Measurements from ENCODE around the gene MYL10. TPM values are rescaled to one million over a fixed set of nuclear protein-coding genes. Genes with fewer than 3 reads are reported as not detected.

MYL10 gene
- total RNA-seq: not detected
- long read RNA-seq: 0 reads

DNA sequence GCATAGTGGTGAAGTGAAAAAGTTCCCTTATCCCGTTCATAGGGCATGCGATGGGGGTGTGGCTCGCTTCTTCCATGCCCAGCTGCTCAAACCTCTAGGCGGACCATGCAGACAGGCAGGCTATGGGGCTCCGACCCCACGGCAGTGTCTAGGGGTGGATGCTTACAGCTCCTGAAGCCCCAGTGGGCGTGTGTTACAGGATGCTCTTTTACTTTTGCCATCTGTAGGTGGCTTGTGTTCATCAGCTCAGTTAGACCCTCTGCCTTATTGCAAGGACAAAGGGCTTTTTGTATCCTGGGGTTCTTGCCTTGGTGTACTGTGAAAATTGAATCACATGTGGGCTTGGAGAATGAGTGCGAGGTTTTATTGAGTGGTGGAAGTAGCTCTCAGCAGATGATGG, at the start of gene MYL10:
TSS of gene MYL10 (minus strand) at position 126 of the 400 bp plus-strand sequence. CDS start 178 bp downstream, outside the sequence.
- DNase-seq (ENCODE audit: low spot score): no peak

DNA sequence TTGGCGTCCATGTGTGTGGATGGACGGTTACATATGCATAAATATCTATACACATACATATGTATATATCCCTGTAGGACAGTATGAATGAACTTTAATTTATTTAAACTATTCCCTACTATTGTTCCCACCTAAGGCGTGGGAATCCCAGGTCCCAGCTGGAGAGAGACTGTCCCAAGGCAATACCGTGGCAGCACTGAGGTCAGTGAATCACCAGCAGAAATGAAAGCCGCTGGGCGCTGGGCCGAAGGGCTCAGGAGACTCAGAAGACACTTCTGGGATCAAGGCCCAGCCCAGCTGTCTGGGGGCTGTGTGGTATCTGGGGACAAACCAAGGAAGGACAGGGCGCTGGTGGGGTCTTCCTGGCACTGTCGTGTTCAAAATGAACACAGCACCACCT, 49.6 kb upstream of the MYL10 start:
- DNase-seq (ENCODE audit: low spot score): no peak

DNA sequence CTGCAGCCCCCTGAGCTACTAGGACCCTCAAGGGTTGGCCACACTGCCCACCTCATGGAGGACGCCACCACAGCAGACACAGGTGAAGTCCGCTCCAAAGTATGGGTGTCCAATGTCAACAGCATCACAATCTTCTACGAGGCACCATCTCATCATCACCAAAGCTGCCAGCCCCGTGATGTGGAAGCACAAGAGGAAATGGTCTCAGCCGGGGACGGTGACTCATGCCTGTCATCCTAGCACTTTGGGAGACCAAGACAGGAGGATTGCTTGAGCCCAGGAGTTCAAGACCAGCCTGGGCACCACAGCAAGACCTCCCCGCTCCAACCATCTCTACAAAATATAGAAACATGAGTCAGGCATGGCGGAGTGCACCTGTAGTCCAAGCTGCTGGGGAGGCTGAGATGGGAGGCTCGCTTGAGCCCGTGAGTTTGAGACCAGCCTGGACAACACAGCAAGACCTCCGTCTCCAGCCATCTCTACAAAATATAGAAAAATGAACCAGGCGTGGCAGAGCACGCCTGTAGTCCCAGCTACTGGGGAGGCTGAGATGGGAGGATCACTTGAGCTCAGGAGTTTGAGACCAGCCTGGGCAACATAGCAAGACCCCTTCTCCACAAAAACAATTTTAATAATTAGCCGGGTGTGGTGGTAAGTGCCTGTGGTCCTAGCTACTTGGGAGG, 48.8 kb upstream of the MYL10 start:
- DNase-seq (ENCODE audit: low spot score): no peak

DNA sequence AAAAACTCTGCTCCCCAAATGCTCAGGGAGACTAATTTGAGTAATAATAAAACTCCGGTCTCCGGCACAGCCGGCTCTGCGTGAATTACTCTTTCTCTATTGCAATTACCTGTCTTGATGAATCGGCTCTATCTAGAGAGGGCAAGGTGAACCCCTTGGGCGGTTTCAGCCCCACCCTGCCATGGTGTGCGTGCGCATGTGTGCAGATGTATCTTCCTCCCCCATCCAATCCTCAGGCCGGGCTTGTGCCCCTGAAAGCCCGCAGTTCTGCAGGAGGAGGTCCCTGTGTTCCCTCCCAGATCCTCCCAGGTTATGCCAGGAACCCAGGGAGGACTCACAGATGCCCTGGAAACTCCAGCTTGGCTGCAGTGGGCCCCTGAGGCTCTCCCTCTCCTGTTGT, 48.3 kb upstream of the MYL10 start:
- no peak for DNase-seq (ENCODE audit: low spot score)

DNA sequence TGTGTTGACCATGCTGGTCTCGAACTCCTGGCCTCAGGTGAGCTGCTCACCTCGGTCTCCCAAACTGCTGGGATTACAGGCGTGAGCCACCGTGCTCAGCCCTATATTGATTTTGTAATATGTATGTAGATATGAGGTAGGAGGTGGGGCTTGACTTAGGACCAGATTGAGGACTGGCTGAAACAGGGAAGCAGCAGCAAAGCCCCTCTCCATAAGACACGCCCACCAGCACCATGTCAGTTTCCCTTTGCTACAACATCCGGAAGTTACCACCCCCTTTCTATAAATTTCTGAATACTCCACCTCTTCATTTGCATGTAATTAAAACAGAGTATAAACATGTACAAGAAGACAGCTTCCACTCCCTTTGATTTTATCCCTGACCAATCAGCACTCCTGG, 47.9 kb upstream of the MYL10 start:
- no peak for DNase-seq (ENCODE audit: low spot score)

DNA sequence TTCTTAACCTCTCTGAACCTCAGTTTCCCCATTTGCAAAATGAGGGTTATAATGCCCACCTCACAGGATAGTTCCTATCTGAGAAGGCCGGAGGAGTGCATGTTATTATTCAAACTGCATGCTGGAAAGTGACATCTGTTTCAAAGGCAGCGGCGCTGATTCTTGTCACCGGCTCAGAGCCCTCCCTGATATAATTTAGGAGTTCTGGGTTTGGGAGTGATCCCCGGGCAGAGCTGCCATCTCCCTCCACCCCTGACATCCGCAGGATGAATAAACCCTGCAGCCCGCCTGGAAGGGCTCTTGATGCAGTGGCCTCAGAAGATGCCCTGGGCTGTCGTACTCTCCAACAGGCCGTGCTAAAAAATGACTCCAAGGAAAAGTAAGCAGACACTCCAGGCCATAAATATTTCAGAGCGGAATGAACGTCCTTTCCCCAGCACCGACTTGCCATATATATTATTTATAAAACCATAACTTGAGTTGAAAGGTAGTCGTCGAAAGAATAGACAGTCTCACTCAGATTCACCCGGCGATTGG, 47.0 kb upstream of the MYL10 start:
- DNase-seq (ENCODE audit: low spot score): no peak

DNA sequence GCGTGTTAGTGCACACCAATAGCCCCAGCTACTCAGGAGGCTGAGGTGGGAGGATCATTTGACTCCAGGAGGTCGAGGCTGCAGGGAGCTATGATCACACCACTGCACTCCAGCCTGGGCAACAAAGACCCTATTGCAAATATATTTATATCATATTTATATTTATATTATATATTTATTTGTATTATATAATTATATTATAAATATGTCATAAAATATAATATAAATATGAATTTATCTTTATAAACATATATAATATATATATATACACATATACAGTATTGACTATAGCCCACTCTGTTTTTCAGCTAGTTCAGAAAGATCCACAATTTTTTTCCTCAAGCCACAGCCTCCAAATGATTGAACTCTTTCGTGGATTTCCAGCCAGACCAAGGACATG, 45.3 kb upstream of the MYL10 start:
- no peak for DNase-seq (ENCODE audit: low spot score)

DNA sequence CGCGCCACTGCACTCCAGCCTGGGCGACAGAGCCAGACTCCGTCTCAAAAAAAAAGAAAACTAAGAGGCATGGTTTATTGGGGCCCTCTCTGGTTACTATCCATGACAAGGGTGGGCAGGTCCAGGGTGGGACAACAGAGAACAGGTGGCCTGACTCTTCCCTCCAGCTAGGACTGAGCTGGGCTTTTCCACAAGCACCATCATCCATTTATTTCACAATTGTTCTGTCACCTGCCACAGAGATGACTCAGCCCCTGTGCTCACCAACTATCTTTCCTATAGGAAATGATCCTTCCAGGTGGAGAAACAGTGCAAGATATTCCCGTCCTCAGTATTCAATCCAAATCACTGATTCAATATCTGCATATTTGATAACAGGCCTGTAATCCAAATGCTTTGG, 44.9 kb upstream of the MYL10 start:
- DNase-seq (ENCODE audit: low spot score): no peak

DNA sequence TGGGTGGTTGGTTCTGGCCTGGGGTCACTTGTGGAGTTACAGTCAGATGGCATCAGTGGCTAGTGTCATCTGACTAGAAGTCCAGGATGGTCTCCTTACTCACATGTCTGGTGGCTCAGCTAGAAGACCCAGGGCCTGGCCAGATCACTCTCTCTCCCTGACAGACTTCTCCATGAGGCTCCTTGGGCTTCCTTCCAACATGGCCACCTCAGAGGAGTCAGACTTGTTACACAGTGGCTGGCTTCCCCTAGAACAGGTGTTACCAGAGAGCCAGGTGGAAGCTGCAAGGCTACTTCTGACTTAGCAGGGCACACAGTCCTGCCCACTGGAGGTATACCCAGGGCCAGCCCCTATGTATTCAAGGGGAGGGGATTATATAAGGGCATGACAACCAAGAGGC, 44.2 kb upstream of the MYL10 start:
- DNase-seq (ENCODE audit: low spot score): no peak

DNA sequence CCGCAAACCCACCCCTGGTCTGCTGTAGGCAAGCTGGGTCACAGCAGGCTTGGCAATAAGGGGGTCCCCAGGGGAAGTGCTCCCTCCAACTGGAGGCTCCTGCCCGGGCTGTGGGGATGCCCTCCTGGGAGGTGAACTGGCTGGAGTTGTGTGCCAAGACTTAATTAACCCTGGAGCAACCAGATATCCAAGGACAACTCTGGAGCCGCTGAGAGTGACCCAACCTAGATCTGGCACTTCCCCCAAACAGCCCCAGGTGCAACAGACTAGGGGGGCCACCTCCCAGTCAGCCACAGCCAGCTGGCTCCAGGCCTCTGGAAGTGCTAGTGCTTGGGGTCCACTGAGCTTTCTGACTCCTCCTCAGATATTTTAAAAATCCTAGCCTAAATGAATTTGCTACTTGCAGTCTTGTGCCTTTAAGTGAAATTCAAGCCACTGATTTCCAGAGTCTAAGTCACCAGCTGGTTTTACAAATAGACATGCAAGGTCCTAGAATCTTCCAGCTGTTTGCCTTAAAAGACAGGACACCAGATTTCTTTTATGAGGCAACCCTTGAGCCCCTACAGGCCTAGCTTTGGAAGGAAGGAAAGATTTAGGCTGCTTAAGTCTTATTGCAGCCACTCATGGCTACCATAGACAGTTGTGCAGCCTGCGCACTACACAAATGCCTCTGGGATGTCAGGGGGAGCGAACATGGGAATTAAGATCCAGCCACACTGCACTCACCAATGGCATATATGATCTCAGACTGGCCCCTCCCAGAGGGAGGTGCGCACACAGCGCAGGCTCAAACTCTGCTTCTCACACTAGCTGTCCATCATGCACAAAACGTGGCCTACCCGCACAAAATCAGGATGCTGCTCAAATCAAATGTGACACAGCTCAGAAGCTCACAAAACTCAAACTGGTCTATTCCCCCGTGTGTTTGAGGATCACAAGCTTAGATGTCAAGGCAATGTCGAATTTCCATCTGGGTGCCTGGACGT, 42.6 kb upstream of the MYL10 start:
- DNase-seq (ENCODE audit: low spot score): no peak

DNA sequence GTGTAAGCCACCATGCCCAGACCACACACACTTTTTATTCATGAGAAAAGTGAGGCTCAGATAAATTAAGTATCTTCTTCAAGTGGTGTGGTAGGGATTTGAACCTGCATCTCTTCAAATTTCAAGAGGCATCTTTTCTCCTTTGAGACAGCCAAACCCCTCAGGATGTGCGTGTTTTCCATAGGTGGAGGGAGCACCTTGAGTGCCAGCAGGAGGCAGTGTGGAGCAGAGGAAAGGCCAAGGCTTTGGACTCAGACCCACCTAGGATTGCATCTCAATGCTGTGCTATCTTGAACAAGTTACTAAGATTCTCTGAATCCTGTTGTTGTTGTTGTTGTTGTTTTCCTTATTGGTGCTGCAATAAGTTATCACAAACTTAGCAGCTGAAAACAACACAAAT, 40.2 kb upstream of the MYL10 start:
- no peak for DNase-seq (ENCODE audit: low spot score)

DNA sequence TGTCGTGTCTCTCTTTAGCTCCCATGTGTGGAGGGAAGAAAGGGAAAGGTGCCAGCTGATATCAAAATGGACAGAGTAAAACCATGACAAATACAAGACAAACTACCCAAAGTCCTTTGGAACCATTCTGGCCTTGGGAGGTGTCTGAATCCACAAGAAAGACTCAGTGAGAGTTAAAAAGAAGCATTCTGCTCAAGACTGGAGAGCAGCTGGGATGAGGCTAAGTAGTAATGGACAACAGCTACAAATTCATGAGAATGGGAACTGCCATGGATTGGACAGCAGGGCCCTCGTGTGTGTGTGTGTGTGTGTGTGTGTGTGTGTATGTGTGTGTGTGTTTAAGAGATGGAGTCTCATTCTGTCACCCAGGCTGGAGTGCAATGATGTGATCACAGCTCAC, 39.6 kb upstream of the MYL10 start:
- no peak for DNase-seq (ENCODE audit: low spot score)

DNA sequence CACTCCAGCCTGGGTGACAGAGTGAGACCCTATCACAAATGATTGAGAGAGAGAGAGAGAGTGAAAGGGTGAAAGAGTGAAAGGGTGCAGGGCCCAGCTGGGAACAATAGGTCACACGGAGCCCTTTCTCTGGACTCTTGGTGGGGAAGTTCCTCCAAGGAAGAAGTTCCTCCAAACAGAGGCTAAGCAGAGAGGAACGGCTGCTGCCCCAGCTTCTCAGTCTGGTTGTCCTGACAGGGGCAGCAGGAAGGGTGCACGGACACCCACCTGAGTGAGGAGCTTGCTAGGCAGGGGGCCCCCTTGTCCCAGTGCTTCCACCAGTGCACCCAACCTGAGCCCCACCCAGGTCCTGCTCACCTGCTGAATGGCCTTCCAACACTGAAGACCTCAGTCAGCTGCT, 38.8 kb upstream of the MYL10 start:
- DNase-seq (ENCODE audit: low spot score): no peak

DNA sequence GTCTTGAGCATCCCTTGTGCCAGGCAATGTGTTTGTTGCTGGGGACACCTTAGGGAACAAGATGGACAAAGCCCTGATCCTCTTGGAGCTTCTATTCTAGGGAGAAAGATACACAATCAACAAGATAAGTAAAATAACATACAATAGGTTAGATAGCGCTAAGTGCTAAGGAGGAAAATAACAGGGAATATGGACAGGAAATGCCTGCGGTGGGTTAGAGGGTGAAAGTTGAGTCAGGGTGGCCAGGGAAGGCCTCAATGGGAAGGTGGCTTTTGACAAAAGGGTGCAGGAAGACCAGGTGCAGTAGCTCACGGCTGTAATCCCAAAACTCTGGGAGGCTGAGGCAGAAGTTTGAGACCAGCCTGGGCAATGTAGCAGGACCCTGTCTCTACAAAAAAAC, 38.3 kb upstream of the MYL10 start:
- DNase-seq (ENCODE audit: low spot score): no peak

DNA sequence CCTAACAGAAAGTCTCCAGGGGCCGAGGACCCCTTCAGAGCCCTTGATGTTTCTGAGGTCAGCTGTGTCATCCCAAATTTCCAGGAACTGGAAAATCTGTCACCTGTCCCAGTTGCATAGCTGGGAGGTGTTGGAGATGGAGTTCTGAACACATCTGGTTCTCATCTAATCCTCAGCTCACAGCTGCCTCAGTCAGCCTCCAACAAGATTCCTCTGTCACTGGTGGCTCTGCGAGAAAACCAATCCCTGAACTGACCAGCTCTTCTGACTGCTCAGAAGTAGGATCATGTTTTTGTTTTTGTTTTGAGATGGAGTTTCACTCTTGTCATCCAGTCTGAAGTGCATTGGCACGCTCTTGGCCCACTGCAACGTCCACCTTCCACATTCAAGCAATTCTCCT, 37.6 kb upstream of the MYL10 start:
- no peak for DNase-seq (ENCODE audit: low spot score)

DNA sequence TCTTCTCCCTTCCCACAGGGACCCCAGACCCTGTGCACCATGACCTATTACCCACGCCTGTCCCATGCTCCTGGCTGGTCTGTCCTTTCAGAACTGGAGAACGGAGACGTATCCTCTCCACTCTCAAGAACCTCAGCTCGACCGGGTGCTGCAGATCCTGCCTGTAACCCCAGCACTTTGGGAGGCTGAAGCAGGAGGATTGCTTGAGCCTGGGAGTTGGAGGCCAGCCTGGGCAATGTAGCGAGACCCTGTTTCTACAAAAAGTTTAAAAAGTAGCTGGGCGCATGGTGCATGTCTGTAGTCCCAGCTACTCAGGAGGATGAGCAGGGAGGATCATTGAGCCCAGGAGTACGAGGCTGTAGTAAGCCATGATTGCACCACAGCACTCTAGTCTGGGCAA, 37.2 kb upstream of the MYL10 start:
- no peak for DNase-seq (ENCODE audit: low spot score)

DNA sequence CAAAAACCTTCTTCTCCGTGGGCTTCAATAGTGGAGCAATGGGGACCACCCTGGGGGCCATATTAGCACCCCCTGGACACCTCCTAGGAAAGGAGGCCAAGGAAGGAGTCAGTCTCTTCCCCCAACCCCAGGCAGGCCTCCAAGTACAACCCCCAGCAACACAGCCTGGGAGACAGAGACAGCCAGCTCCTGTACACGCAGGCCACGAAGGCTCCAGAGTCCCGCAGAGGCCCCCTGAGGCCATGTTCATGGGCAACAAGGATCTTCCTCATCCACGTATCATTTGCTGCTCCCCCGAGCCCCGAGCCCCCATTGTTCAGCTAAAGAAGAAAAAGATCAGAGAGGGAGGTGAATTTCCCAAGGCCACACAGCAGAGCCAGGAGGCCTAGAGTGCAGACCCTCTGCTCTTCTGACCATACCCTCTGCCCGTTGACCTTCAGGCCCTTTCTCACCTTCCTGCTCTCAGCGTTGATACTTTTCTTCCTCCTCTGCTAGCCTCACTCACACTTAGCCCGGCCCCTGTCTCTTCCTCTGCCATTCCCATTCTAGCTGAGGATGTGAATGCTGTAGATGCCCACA, 35.9 kb upstream of the MYL10 start:
- no peak for DNase-seq (ENCODE audit: low spot score)

DNA sequence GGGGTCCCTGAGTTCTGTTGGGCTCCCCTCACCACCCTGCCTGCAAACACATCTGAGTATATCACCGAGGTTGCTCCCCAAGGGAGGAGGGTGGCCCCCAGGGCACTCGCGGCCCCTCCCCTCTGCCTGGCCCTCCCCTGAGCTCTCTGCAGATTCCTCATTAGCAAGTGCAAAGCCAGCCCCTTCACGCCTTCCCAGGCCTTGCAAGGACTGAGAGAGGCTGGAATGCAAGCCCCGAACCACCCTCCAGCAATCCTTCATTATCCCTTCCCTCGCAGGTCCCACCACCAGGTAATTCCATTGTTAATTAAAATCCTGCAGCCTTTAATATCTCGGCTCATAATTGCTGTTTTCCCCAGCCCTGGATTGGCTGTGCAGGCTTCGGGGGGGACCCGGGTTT, 35.3 kb upstream of the MYL10 start:
- no peak for DNase-seq (ENCODE audit: low spot score)

DNA sequence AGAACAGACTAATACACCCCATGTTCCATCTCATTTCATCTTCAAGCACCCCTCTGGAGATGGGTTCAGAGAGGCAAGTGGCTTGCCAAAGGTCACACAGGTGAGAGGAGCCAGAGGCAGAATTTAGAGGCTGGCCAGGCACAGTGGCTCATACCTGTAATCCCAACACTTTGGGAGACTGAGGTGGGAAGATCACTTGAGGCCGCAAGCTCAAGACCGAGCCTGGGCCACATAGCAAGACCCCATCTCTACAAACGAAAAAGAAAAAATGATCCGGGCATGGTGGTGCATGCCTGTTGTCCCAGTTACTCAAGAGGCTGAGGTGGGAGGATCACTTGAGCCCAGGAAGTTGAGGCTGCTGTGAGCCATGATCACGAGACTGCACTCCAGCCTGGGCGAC, 34.7 kb upstream of the MYL10 start:
- no peak for DNase-seq (ENCODE audit: low spot score)

DNA sequence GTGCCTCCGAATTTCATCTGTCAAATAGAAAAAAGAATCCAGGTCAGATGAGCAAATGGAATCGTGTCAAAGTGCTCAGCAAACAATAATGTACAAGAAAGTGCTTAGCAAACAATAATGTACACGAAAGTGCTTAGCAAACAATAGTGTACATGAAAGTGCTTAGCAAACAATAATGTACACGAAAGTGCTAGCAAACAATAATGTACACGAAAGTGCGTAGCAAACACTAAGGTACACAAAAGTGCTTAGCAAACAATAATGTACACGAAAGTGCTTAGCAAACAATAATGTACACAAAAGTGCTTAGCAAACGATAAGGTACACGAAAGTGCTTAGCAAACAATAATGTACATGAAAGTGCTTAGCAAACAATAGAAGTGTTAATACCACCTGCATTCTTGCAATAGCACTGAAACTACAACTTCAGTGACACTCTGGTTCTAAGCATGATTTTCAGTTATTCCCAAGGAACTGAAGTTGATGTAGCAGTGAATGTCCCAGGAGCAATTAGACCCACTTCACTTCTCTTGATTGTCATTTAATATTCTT, 33.4 kb upstream of the MYL10 start:
- no peak for DNase-seq (ENCODE audit: low spot score)

DNA sequence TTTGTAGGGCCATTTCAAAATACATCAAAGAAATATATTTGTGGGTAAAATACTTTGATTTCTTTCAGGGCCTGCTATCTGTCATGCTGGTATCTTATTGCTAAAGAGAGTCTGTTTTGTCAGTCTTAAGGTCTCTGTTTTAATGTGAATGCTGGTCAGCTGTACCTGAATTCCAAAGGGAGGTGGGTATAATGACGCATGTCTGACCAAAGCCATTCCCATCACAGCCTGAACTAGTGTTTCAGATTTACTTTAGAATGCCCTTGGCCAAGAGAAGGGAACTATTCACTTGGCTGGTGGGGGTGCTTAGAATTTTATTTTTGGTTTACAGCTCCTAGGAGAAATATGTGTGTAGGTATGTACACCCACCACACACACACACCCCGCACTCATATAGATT, 30.6 kb upstream of the MYL10 start:
- no peak for DNase-seq (ENCODE audit: low spot score)

DNA sequence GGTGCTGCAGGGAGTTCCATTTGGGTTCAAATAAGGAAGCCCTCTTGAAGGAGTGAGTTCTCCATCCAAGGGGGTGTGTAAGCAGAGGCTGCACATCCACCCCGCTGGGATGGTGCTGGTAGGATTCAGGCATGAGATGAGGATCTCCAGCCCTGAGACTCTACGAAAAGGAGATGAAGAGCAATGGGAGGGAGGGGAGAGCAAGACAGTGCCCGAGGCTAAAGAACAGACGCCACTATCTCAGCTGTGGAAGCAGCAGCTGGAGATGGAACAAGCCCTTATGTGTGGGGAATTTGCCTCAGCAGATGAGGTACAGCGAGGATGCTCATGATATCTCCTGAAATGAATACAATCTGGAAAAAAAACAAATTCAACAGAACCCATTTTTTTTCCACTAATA, 28.1 kb upstream of the MYL10 start:
- no peak for DNase-seq (ENCODE audit: low spot score)

All from mesenteric fat pad (tissue), 1 donor.